ENCODE measurements around the gene MKRN2. TPM values are rescaled to one million over a fixed set of nuclear protein-coding genes. Genes with fewer than 3 reads are reported as not detected.
"Not testable (repeated sequence)": the region's sequence is repeated elsewhere in the genome, so short reads cannot be mapped to it uniquely, and the experiment has no call there.

MKRN2 gene
- total and polyA plus RNA-seq, 5 donors from 2014 or later = 24.6 to 61.6 (median 51.1) TPM

DNA sequence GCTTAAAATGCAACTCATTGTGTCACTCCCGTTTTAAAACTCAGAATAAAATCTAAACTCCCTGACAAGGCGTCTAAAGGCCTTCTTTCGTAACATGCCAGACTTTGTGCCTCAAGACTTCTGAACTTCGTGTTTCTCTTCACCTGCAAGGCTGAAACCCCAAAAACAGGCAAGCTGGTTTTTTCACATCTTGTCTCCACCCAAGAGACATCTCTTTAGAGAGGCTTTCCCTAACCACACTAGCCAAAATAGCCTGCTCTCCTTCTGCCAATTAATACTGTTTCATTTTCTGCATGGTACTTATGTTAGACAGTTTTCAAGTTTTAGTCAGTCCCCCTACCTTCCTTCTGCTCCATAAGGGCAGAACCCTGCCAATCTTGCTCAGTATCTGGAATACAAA, 65.4 kb downstream of the MKRN2 start:
- peaks cover 12% of the 10 kb centered on the region for H3K36me3 Mint-ChIP-seq
- peak overlapping the region; percentile 34 for H3K4me3 ChIP-seq (ENCODE audit: low read depth, low read length)
- H3K9me3 Mint-ChIP-seq = no peaks in the 10 kb centered on the region
- H3K4me1 ChIP-seq (ENCODE audit: control insufficient read depth, insufficient read depth, low read length, poor library complexity, severe bottlenecking) = peaks cover 27% of the 10 kb centered on the region
- H3K27me3 ChIP-seq (ENCODE audit: control insufficient read depth, insufficient read depth, low read length) = no peaks in the 10 kb centered on the region
- H3K4me3 Mint-ChIP-seq = peak overlapping the region in 3 of 4 donors; percentile 8 to 33 (median 14)
- peaks cover 14% of the 10 kb centered on the region for H3K36me3 ChIP-seq (ENCODE audit: control insufficient read depth, insufficient read depth, low read length)
- H3K27ac ChIP-seq (ENCODE audit: insufficient read depth, low read length, poor library complexity, severe bottlenecking) = no peak overlapping the region
- peak overlapping the region; percentile 1 to 76 (median 29) for H3K27ac Mint-ChIP-seq
- DNase-seq (no peak), ATAC-seq (ENCODE audit: low read depth in 2 of 2) (no peak)
- peaks cover 39 to 59% (median 49%) of the 10 kb centered on the region in 4 donors for H3K4me1 Mint-ChIP-seq
- H3K27me3 Mint-ChIP-seq = no peaks in the 10 kb centered on the region
- H3K9me3 ChIP-seq (ENCODE audit: control insufficient read depth in 2 of 2, low read length in 2 of 2) = no peaks in the 10 kb centered on the region

DNA sequence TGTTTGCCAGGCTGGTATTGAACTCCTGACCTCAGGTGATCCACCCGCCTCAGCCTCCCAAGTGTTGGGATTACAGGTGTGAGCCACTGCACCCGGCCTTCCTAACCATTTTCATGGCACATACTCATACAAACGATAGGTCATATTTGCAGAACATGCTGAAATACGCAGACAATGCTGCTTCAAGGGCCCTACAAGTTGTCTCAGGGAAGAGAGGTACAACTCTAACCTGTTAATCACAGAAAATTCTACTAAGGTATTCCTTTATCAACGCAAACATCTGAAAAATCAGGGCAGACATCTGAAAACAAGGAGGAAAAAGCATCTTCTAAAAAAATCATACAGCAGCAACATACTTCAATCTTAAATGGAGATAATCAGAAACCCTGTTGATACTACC, 67.2 kb downstream of the MKRN2 start:
- Histone ChIP-seq H3K27me3 (ENCODE audit: control insufficient read depth, insufficient read depth, low read length) (no peaks in the 10 kb centered on the region), H3K4me1 (ENCODE audit: control insufficient read depth, insufficient read depth, low read length, poor library complexity, severe bottlenecking) (peaks cover 29% of the 10 kb centered on the region), H3K4me3 (ENCODE audit: low read depth, low read length) (peak overlapping the region; percentile 7), H3K9me3 (ENCODE audit: control insufficient read depth in 2 of 2, low read length in 2 of 2) (no peaks in the 10 kb centered on the region), H3K36me3 (ENCODE audit: control insufficient read depth, insufficient read depth, low read length) (no peaks in the 10 kb centered on the region), H3K27ac (ENCODE audit: insufficient read depth, low read length, poor library complexity, severe bottlenecking) (no peak overlapping the region)
- H3K9me3 Mint-ChIP-seq = no peaks in the 10 kb centered on the region
- DNase-seq (no peak), ATAC-seq (ENCODE audit: low read depth in 2 of 2) (no peak)
- peaks cover 3% of the 10 kb centered on the region for H3K36me3 Mint-ChIP-seq
- peak overlapping the region in 2 of 3 donors; percentile 63 to 72 for H3K27ac Mint-ChIP-seq
- no peaks in the 10 kb centered on the region for H3K27me3 Mint-ChIP-seq
- H3K4me1 Mint-ChIP-seq = peaks cover 35 to 74% (median 50%) of the 10 kb centered on the region in 4 donors
- H3K4me3 Mint-ChIP-seq = peak overlapping the region in 1 of 4 donors; percentile 32

DNA sequence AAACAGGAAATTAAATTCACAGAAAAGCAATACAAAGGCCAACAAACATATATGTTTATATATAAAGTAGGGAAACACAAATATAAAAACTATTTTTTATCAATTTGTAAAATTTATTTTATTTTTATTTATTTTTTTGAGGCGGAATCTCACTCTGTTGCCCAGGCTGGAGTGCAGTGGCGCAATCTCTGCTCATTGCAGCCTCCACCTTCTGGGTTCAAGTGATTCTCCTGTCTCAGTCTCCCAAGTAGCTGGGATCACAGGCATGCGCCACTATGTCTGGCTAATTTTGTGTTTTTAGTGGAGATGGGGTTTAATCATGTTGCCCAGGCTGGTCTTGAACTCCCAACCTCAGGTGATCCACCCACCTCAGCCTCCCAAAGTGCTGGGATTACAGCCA, 68.1 kb downstream of the MKRN2 start:
- peak overlapping the region; percentile 77 for H3K4me3 ChIP-seq (ENCODE audit: low read depth, low read length)
- DNase-seq; H3K36me3 Mint-ChIP-seq; H3K27ac ChIP-seq (ENCODE audit: insufficient read depth, low read length, poor library complexity, severe bottlenecking); H3K9me3 ChIP-seq (ENCODE audit: control insufficient read depth in 2 of 2, low read length in 2 of 2); H3K36me3 ChIP-seq (ENCODE audit: control insufficient read depth, insufficient read depth, low read length); H3K27me3 ChIP-seq (ENCODE audit: control insufficient read depth, insufficient read depth, low read length); ATAC-seq (ENCODE audit: low read depth in 2 of 2); H3K27me3 Mint-ChIP-seq; H3K9me3 Mint-ChIP-seq: not testable (repeated sequence)
- H3K4me1 Mint-ChIP-seq = peaks cover 41 to 80% (median 55%) of the 10 kb centered on the region in 4 donors
- peaks cover 29% of the 10 kb centered on the region for H3K4me1 ChIP-seq (ENCODE audit: control insufficient read depth, insufficient read depth, low read length, poor library complexity, severe bottlenecking)
- H3K4me3 Mint-ChIP-seq = peak overlapping the region; percentile 22 to 88 (median 76)
- H3K27ac Mint-ChIP-seq = peak overlapping the region; percentile 80 to 95 (median 94)

DNA sequence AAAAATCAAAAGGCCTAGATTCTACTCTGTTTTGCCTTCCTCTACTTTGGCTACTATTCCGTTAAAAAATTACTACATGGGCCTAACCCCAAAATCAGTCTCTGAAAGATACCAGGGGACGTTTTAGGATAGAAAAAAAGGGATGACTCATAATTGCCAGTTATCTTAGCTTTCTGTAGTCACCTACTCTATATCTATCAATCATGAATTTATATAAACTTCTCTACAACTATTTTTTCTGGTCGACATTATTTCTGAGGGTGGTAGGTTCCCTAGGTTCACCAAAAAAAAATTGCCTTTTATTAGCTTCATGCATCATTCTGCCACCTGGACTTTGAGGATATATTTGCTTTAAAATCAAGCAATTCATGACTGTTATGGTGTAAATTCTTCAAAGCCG, 70.5 kb downstream of the MKRN2 start:
- Mint-ChIP-seq H3K36me3 (peaks cover 5% of the 10 kb centered on the region), H3K9me3 (no peaks in the 10 kb centered on the region), H3K4me1 (peaks cover 40 to 81% (median 47%) of the 10 kb centered on the region in 4 donors), H3K27ac (peak overlapping the region in 1 of 3 donors; percentile 79), H3K27me3 (no peaks in the 10 kb centered on the region), H3K4me3 (peak overlapping the region in 3 of 4 donors; percentile 13 to 72 (median 17))
- no peaks in the 10 kb centered on the region for H3K27me3 ChIP-seq (ENCODE audit: control insufficient read depth, insufficient read depth, low read length)
- ATAC-seq (ENCODE audit: low read depth in 2 of 2) (no peak), DNase-seq (no peak)
- H3K27ac ChIP-seq (ENCODE audit: insufficient read depth, low read length, poor library complexity, severe bottlenecking) = peak overlapping the region; percentile 24
- peaks cover 41% of the 10 kb centered on the region for H3K4me1 ChIP-seq (ENCODE audit: control insufficient read depth, insufficient read depth, low read length, poor library complexity, severe bottlenecking)
- no peaks in the 10 kb centered on the region for H3K36me3 ChIP-seq (ENCODE audit: control insufficient read depth, insufficient read depth, low read length)
- no peaks in the 10 kb centered on the region for H3K9me3 ChIP-seq (ENCODE audit: control insufficient read depth in 2 of 2, low read length in 2 of 2)
- no peak overlapping the region for H3K4me3 ChIP-seq (ENCODE audit: low read depth, low read length)

DNA sequence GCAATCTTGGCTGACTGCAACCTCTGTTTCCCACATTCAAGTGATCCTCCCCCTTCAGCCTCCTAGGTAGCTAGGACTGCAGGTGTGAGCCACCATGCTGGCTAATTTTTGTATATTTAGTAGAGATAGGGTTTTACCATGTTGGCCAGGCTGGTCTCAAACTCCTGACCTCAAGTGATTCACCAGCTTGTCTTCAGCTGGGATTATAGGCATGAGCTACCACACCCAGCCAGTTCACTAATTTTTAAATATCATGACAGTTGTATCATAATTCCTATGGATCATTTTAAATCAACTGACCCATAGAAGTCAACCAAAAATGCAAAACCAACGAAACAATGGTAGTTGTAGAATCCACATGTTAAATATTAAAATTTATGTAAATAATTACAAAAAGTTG, 71.9 kb downstream of the MKRN2 start:
- no peak overlapping the region for H3K27ac ChIP-seq (ENCODE audit: insufficient read depth, low read length, poor library complexity, severe bottlenecking)
- no peak overlapping the region for H3K4me3 ChIP-seq (ENCODE audit: low read depth, low read length)
- no peak overlapping the region for H3K4me3 Mint-ChIP-seq
- peaks cover 41 to 80% (median 48%) of the 10 kb centered on the region in 4 donors for H3K4me1 Mint-ChIP-seq
- H3K27me3 Mint-ChIP-seq = no peaks in the 10 kb centered on the region
- H3K9me3 Mint-ChIP-seq = no peaks in the 10 kb centered on the region
- H3K36me3 Mint-ChIP-seq = peaks cover 12% of the 10 kb centered on the region
- peaks cover 36% of the 10 kb centered on the region for H3K4me1 ChIP-seq (ENCODE audit: control insufficient read depth, insufficient read depth, low read length, poor library complexity, severe bottlenecking)
- no peaks in the 10 kb centered on the region for H3K36me3 ChIP-seq (ENCODE audit: control insufficient read depth, insufficient read depth, low read length)
- H3K9me3 ChIP-seq (ENCODE audit: control insufficient read depth in 2 of 2, low read length in 2 of 2) = no peaks in the 10 kb centered on the region
- H3K27ac Mint-ChIP-seq = no peak overlapping the region
- no peaks in the 10 kb centered on the region for H3K27me3 ChIP-seq (ENCODE audit: control insufficient read depth, insufficient read depth, low read length)
- no peak for DNase-seq
- no peak for ATAC-seq (ENCODE audit: low read depth in 2 of 2)

DNA sequence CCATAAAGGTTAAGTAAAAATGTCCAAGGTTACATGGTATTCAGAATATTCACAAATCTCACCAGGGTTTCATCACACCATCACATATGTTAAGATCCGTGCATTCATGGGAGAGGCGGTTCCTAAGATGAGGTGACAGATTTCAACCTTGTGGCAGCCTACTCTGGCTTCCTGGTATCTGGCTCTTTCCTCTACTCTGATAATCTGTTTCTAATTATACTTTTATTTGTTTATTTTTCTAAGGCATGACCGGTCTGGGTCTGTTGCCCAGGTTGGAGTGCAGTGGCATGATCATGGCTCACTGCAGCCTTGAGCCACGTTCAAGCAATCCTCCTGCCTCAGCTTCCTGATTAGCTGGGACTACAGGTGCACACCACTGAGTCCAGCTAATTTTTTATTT, 72.7 kb downstream of the MKRN2 start:
- no peaks in the 10 kb centered on the region for H3K27me3 Mint-ChIP-seq
- H3K36me3 Mint-ChIP-seq = peaks cover 11% of the 10 kb centered on the region
- H3K4me3 Mint-ChIP-seq = peak overlapping the region in 2 of 4 donors; percentile 3 to 7
- H3K9me3 ChIP-seq (ENCODE audit: control insufficient read depth in 2 of 2, low read length in 2 of 2) = no peaks in the 10 kb centered on the region
- ATAC-seq (ENCODE audit: low read depth in 2 of 2) (no peak), DNase-seq (no peak)
- H3K27me3 ChIP-seq (ENCODE audit: control insufficient read depth, insufficient read depth, low read length) = no peaks in the 10 kb centered on the region
- no peaks in the 10 kb centered on the region for H3K36me3 ChIP-seq (ENCODE audit: control insufficient read depth, insufficient read depth, low read length)
- no peak overlapping the region for H3K27ac ChIP-seq (ENCODE audit: insufficient read depth, low read length, poor library complexity, severe bottlenecking)
- peaks cover 36% of the 10 kb centered on the region for H3K4me1 ChIP-seq (ENCODE audit: control insufficient read depth, insufficient read depth, low read length, poor library complexity, severe bottlenecking)
- H3K4me3 ChIP-seq (ENCODE audit: low read depth, low read length) = no peak overlapping the region
- no peak overlapping the region for H3K27ac Mint-ChIP-seq
- H3K9me3 Mint-ChIP-seq = no peaks in the 10 kb centered on the region
- peaks cover 37 to 76% (median 47%) of the 10 kb centered on the region in 4 donors for H3K4me1 Mint-ChIP-seq

DNA sequence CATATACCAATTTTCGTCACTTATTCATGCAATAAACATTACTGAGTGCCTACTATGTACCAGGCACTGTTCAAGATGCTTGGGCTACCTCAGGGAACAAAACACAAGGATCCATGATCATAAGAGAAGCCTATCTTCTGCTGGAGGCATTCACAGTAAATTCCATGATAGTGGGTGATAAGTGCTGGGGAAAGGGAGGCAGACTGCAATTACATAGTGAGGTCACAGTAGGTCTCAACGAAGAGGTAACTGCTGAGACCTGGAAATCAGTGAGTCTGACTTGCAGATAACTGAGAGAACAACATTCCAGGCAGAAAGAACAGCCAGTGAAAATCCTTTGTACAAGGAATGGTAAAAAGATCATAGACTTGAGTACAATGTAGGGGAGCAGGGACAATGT, 73.4 kb downstream of the MKRN2 start:
- Histone ChIP-seq H3K27ac (ENCODE audit: insufficient read depth, low read length, poor library complexity, severe bottlenecking) (no peak overlapping the region), H3K36me3 (ENCODE audit: control insufficient read depth, insufficient read depth, low read length) (no peaks in the 10 kb centered on the region), H3K4me3 (ENCODE audit: low read depth, low read length) (no peak overlapping the region), H3K4me1 (ENCODE audit: control insufficient read depth, insufficient read depth, low read length, poor library complexity, severe bottlenecking) (peaks cover 33% of the 10 kb centered on the region), H3K27me3 (ENCODE audit: control insufficient read depth, insufficient read depth, low read length) (no peaks in the 10 kb centered on the region), H3K9me3 (ENCODE audit: control insufficient read depth in 2 of 2, low read length in 2 of 2) (no peaks in the 10 kb centered on the region)
- Mint-ChIP-seq H3K36me3 (peaks cover 11% of the 10 kb centered on the region), H3K4me1 (peaks cover 34 to 75% (median 46%) of the 10 kb centered on the region in 4 donors), H3K27me3 (no peaks in the 10 kb centered on the region), H3K4me3 (no peak overlapping the region), H3K27ac (peak overlapping the region in 2 of 3 donors; percentile 52 to 84), H3K9me3 (no peaks in the 10 kb centered on the region)
- DNase-seq = no peak
- no peak for ATAC-seq (ENCODE audit: low read depth in 2 of 2)

DNA sequence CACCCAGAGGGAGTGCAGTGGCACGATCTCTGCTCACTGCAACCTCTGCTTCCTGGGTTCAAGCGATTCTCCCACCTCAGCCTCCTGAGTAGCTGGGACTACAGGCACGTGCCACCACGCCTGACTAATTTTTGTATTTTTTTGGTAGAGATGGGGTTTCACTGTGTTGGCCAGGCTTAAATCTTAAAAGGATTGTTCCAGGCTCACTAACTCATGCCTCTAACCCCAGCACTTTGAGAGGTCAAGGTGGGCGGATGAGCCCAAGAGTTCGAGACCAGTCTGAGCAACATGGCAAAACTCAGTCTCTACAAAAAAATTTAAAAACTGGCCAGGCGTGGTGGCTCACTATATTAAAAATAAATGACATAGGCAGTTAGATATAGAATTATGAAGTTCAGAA, 74.0 kb downstream of the MKRN2 start:
- H3K4me3 ChIP-seq (ENCODE audit: low read depth, low read length); H3K9me3 ChIP-seq (ENCODE audit: control insufficient read depth in 2 of 2, low read length in 2 of 2); H3K36me3 ChIP-seq (ENCODE audit: control insufficient read depth, insufficient read depth, low read length); H3K27ac ChIP-seq (ENCODE audit: insufficient read depth, low read length, poor library complexity, severe bottlenecking); DNase-seq; H3K27me3 Mint-ChIP-seq; H3K9me3 Mint-ChIP-seq; H3K27me3 ChIP-seq (ENCODE audit: control insufficient read depth, insufficient read depth, low read length); H3K4me3 Mint-ChIP-seq; ATAC-seq (ENCODE audit: low read depth in 2 of 2): not testable (repeated sequence)
- peaks cover 29 to 70% (median 41%) of the 10 kb centered on the region in 4 donors for H3K4me1 Mint-ChIP-seq
- H3K27ac Mint-ChIP-seq = peak overlapping the region in 1 of 3 donors; percentile 52
- peaks cover 27% of the 10 kb centered on the region for H3K4me1 ChIP-seq (ENCODE audit: control insufficient read depth, insufficient read depth, low read length, poor library complexity, severe bottlenecking)
- peaks cover 11% of the 10 kb centered on the region for H3K36me3 Mint-ChIP-seq

Measured in CD4-positive, CD25-positive, alpha-beta regulatory T cell (primary cell).